Prostate gland (tissue), 2 donors: ENCODE results near the gene SASS6.

Experiments
- CTCF ChIP-seq, 4 experiments: fragments of 200-600 bp in 2 of 4; fragments of 450-650 bp in 2 of 4; sonication (generic) in 2 of 4; IDR thresholded peaks; 1 replicate in 3 of 4; 2 replicates in 1 of 4; pipeline ENCODE4 v1.5.1; 2016 to 2019; ENCODE audit warnings: antibody characterized with exemption in 4 of 4, mild to moderate bottlenecking in 2 of 4, moderate library complexity in 2 of 4
- POLR2A ChIP-seq: fragments of 450-650 bp; IDR thresholded peaks from one replicate; pipeline ENCODE4 v1.6.1; 2016; ENCODE audit warnings: antibody characterized with exemption, mild to moderate bottlenecking
- POLR2AphosphoS5 ChIP-seq: sonication (generic); formaldehyde crosslinking; IDR thresholded peaks from one replicate; pipeline ENCODE4 v1.6.1; 2017; ENCODE audit warnings: antibody characterized with exemption

GRCh38 chr1:100053119-100053518 lies 79.6 kb downstream of the SASS6 start:
- no peak for TF ChIP-seq CTCF (IDR thresholded peaks at IDR 0.05)
- TF ChIP-seq POLR2A, result no peak
- no peak for TF ChIP-seq POLR2AphosphoS5
